Osteoblast (primary cell): ENCODE measurements around the gene PLD6. TPM values are rescaled to one million over a fixed set of nuclear protein-coding genes. Genes with fewer than 3 reads are reported as not detected.

ENCODE experiments used
- DNase-seq: peaks from one replicate; pipeline ENCODE4 v3.0.0; 2011; ENCODE audit warnings: low spot score, mixed read lengths; ENCODE audit not compliant: insufficient read length; ENCODE audit errors: missing footprints
- H2AFZ ChIP-seq: 2 replicates; pipeline ENCODE4 v1.6.0; 2011; ENCODE audit warnings: mild to moderate bottlenecking, low read length
- H3K27ac ChIP-seq: 2 replicates; pipeline ENCODE4 v1.5.1; 2011; ENCODE audit warnings: mild to moderate bottlenecking, low read depth, low read length, moderate library complexity
- H3K27me3 ChIP-seq: 2 replicates; pipeline ENCODE4 v1.6.0; 2012; ENCODE audit warnings: mild to moderate bottlenecking, control low read depth, inconsistent platforms, low read length, moderate library complexity; ENCODE audit not compliant: insufficient read depth
- H3K36me3 ChIP-seq: 2 replicates; pipeline ENCODE4 v1.5.1; 2011; ENCODE audit warnings: mild to moderate bottlenecking, low read length, control low read depth, moderate library complexity; ENCODE audit not compliant: insufficient read depth
- H3K4me1 ChIP-seq: 2 replicates; pipeline ENCODE4 v1.5.1; 2011; ENCODE audit warnings: mild to moderate bottlenecking, low read length, control low read depth, moderate library complexity; ENCODE audit not compliant: insufficient read depth
- H3K4me2 ChIP-seq: 2 replicates; pipeline ENCODE4 v1.6.0; 2011; ENCODE audit warnings: mild to moderate bottlenecking, low read length; ENCODE audit not compliant: insufficient read depth
- H3K4me3 ChIP-seq: fragments of 200-600 bp; sonication (generic); 3 replicates; pipeline ENCODE4 v1.5.1; 2012; ENCODE audit warnings: mild to moderate bottlenecking, low read length, inconsistent platforms; ENCODE audit not compliant: insufficient read depth
- H3K79me2 ChIP-seq: 2 replicates; pipeline ENCODE4 v1.6.0; 2012; ENCODE audit warnings: mild to moderate bottlenecking, low read length, control low read depth, inconsistent platforms; ENCODE audit not compliant: insufficient read depth
- H3K9me3 ChIP-seq: 2 replicates; pipeline ENCODE4 v1.5.1; 2011; ENCODE audit warnings: low read depth, low read length, control low read depth
- H4K20me1 ChIP-seq: 2 replicates; pipeline ENCODE4 v1.6.0; 2012; ENCODE audit warnings: mild to moderate bottlenecking, low read length, control low read depth; ENCODE audit not compliant: insufficient read depth
- CTCF ChIP-seq: IDR thresholded peaks from 2 replicates; pipeline ENCODE4 v1.5.1; 2011; ENCODE audit warnings: mild to moderate bottlenecking, low read depth, low read length, moderate library complexity; ENCODE audit errors: extremely low read depth
- total RNA-seq: library from RNA; depleted of rRNA; stranded (reverse); fragments of >200 nt; gene quantifications from 2 replicates; pipeline ENCODE4 v1.2.3, GENCODE V29; 2012

The PLD6 gene
- total RNA-seq, 1 donor, result 1.4 TPM

DNA sequence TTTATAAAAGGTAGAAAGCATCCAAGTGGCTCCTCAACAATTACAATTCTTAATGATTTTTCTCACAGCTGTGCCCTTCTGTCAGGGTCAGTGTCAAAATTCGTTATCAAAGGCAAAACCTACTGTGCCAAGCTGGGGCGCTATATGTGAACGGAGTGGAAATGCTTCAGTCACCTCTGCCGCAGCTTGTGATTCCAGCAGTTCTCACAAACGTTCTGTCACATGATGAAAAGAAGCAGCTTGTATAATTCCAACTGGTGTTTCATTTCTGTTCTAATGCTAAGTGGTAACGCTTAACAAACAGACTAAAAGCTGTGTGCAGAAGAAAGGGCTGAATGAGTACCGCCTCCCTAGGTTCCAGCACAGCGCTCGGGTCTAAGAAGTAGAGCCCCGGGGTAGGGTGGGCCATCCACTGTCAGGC, 14.2 kb downstream of the PLD6 start:
- peaks cover 9% of the 10 kb centered on the region for H4K20me1 ChIP-seq
- no peak overlapping the region for H2AFZ ChIP-seq
- peaks cover 31% of the 10 kb centered on the region for H3K4me1 ChIP-seq
- TF ChIP-seq CTCF, result no peak
- peak overlapping the region; percentile 34 for H3K27ac ChIP-seq
- no peaks in the 10 kb centered on the region for H3K9me3 ChIP-seq
- no peak overlapping the region for H3K4me3 ChIP-seq
- H3K36me3 ChIP-seq, result peaks cover 29% of the 10 kb centered on the region
- H3K79me2 ChIP-seq, result no peaks in the 10 kb centered on the region
- no peak overlapping the region for H3K4me2 ChIP-seq
- DNase-seq, result peak; percentile 65
- H3K27me3 ChIP-seq, result no peaks in the 10 kb centered on the region

GRCh38 chr17:17191346-17191792, 14.8 kb downstream of the PLD6 start:
- no peak for TF ChIP-seq CTCF
- Histone ChIP-seq H3K27ac (peak overlapping the region; percentile 34), H3K4me3 (no peak overlapping the region), H3K4me1 (peaks cover 37% of the 10 kb centered on the region), H2AFZ (no peak overlapping the region), H3K79me2 (no peaks in the 10 kb centered on the region), H4K20me1 (peaks cover 13% of the 10 kb centered on the region), H3K9me3 (no peaks in the 10 kb centered on the region), H3K27me3 (no peaks in the 10 kb centered on the region), H3K4me2 (peak overlapping the region; percentile 6), H3K36me3 (peaks cover 35% of the 10 kb centered on the region)
- DNase-seq, result peak; percentile 88

DNA sequence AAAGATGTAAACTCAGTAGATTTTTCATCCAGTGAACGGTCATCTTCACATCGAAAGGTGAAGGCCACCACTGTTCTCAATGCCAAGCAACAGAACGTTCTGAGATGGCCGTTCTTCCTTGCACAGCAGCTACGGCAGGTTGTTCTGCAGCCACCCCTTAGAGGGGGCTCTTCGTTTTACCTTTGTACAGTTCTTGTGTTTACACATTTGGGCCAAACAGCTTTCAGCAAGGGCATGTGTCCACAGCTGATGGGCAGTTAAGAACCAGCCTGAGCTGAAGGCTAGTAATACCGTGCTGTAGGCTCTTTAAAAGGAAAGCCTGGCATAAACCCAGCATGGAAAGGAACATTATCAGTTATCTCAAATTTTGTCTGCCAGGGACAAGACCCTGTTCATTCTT, 15.9 kb downstream of the PLD6 start:
- Histone ChIP-seq H3K79me2 (no peaks in the 10 kb centered on the region), H3K27me3 (no peaks in the 10 kb centered on the region), H3K4me1 (peaks cover 44% of the 10 kb centered on the region), H2AFZ (no peak overlapping the region), H3K4me2 (no peak overlapping the region), H4K20me1 (peaks cover 20% of the 10 kb centered on the region), H3K27ac (no peak overlapping the region), H3K4me3 (no peak overlapping the region), H3K36me3 (peaks cover 45% of the 10 kb centered on the region), H3K9me3 (no peaks in the 10 kb centered on the region)
- TF ChIP-seq CTCF, result no peak
- peak; percentile 80 for DNase-seq

GRCh38 chr17:17189559-17189958, 16.6 kb downstream of the PLD6 start:
- H3K4me3 ChIP-seq, result no peak overlapping the region
- H3K27ac ChIP-seq, result no peak overlapping the region
- no peak for TF ChIP-seq CTCF

More at GRCh38 chr17:17189559-17189958, 16.6 kb downstream of the PLD6 start:
- peaks cover 44% of the 10 kb centered on the region for H3K4me1 ChIP-seq
- H3K79me2 ChIP-seq, result no peaks in the 10 kb centered on the region
- no peak overlapping the region for H2AFZ ChIP-seq
- H3K36me3 ChIP-seq, result peaks cover 51% of the 10 kb centered on the region
- DNase-seq, result peak; percentile 18
- peaks cover 20% of the 10 kb centered on the region for H4K20me1 ChIP-seq
- H3K4me2 ChIP-seq, result no peak overlapping the region
- H3K9me3 ChIP-seq, result no peaks in the 10 kb centered on the region
- H3K27me3 ChIP-seq, result no peaks in the 10 kb centered on the region
